NOMO-1 treated with DMSO at 0.1 percent for 48 hours (cell line): ENCODE results near the gene MRNIP.
A peak's percentile ranks its signal among the peaks of the same experiment; 100 is the strongest.
"Not testable (repeated sequence)": the region's sequence is repeated elsewhere in the genome, so short reads cannot be mapped to it uniquely, and the experiment has no call there.

Experiments used
- DNase-seq: peaks from one replicate; lab custom pipeline; 2025; ENCODE audit not compliant: unreplicated experiment; lab: John Stamatoyannopoulos, UW

MRNIP gene

DNA sequence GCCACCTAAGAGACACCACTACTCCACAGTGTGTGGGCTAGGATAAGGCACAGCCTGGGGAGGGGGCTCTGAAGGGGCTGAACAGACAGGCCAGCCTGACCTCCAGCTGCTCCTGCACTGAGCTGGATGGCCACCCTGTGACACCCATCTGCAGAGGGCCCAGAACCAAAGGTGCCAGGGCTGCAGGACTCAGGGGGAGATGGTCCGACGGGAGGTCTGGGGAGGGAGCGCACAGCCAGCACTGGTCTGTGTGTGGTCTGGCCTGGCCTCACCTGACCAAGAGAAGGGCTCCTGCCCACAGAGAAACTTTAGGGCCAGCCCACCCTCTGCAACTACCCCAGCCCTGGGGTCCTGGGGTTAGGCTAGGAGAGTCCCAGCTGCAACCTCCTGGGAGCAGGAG is 64.0 kb downstream of the MRNIP start:
- DNase-seq = no peak

GRCh38 chr5:179794171-179794570 is 64.4 kb downstream of the MRNIP start:
- no peak for DNase-seq

DNA sequence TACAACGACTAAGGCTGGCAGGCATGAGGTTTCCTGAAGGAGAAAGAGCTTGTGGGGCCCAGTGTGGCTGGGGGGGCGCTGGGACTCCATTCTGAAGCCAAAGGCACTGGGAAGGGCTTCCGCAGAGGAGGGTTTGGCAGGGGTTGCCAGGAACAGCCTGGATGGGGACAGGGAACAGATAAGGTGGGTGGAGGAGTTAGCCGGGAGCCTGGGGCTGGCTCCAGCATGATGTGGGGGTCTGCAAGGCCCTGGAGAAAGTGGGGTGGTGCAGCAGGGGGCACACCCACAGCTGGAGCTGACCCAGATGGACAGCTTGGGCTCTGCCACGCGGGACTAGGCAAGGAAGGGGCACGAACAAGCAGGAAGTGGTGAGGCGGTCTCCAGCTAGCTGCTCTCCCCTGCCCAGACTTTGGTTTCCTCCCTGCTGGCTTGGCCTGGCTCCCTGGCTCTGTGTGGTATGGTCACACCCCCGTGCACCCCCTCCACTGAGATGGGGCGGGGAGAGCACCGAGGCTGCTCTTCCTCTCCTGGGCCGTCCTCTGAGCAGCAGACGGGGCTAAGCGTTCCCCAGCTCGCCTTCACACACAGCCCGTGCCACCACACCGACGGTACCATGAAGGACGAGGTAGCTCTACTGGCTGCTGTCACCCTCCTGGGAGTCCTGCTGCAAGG is 65.0 kb downstream of the MRNIP start, which contains the start of gene LTC4S:
Gene LTC4S (plus strand): TSS at position 519 of the 672 bp plus-strand sequence. CDS start 95 bp downstream, at position 614.
- peak; percentile 88 for DNase-seq

DNA sequence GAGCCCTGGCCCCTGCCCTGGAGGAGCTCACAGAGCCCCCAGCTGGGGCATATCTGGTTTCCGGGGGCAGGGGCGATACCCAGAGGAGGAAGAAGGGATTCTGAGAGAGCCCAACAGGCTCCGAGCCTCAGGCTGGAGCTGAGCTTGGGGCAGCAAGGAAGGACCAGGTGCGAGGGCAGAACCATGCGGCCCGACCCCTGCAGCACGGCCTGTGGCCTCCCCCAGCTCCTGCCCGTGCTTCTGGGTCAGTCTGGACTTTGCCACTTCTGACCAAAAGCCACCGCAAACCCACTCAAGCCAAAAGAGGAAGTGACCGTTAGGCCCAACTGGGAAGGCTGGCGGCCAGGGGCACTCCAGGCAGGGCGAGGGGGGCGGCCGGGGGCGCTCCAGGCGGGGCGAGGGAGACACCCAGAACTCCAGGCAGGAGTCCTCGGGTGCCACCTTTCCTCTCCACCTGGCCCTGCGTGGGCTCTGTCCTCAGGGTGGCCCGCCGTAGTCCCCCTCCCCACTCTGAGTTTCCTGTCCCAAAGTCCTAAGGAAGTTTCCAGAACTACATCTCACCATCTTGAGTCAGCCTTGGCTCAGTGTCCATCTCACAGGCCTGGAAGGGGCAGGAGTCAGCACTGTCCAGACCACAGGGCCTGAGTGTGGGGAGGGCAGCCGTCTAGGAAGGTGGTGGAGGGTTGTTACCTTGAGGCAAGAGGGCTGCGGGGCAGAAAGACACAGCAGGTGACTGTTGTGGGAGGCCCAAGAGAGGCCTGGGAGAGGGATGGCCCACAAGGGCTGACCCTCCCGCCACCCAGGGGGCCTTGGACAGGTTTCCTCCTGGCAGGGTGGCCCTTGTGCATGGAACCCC is 65.8 kb downstream of the MRNIP start:
- DNase-seq = peak; percentile 27

GRCh38 chr5:179791881-179792611 is 66.6 kb downstream of the MRNIP start:
- DNase-seq = no peak

DNA sequence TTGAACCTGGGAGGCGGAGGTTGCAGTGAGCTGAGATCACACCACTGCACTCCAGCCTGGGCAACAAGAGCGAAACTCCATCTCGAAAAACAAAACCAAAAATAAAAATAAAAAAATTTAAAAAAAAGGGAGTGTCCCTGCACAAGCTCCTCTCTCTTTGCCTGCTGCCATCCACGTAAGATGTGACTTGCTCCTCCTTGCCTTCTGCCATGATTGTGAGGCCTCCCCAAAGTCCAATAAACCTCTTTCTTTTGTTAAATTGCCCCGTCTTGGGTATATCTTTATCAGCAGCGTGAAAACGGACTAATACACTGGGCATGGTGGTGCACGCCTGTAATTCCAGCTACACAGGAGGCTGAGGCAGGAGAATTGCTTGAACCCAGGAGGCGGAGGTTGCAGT is 69.3 kb downstream of the MRNIP start:
- DNase-seq = not testable (repeated sequence)

- no peak for DNase-seq
These were observed 70.3 kb downstream of the MRNIP start for GRCh38 chr5:179788193-179788854.
